ENCODE data around the gene HEXIM1.

HEXIM1 gene

GRCh38 chr17:45103269-45103795 lies 44.9 kb upstream of the HEXIM1 start:
- DNase-seq (ENCODE audit: low read depth), result no peak
- no peak overlapping the region for H3K4me3 ChIP-seq (ENCODE audit: low read depth, low read length)
- TF ChIP-seq CTCF (IDR thresholded peaks at IDR 0.05; ENCODE audit: insufficient read depth, low read depth, low read length, missing control alignments), result no peak

- H3K4me3 ChIP-seq (ENCODE audit: low read depth, low read length), result no peak overlapping the region
- no peak for TF ChIP-seq CTCF (IDR thresholded peaks at IDR 0.05; ENCODE audit: insufficient read depth, low read depth, low read length, missing control alignments)
- no peak for DNase-seq (ENCODE audit: low read depth)
Observed at GRCh38 chr17:45104029-45104428, 44.2 kb upstream of the HEXIM1 start.

GRCh38 chr17:45104497-45104896 lies 43.8 kb upstream of the HEXIM1 start:
- no peak for DNase-seq (ENCODE audit: low read depth)
- H3K4me3 ChIP-seq (ENCODE audit: low read depth, low read length), result no peak overlapping the region
- TF ChIP-seq CTCF (IDR thresholded peaks at IDR 0.05; ENCODE audit: insufficient read depth, low read depth, low read length, missing control alignments), result no peak

- H3K4me3 ChIP-seq (ENCODE audit: low read depth, low read length), result no peak overlapping the region
- TF ChIP-seq CTCF (IDR thresholded peaks at IDR 0.05; ENCODE audit: insufficient read depth, low read depth, low read length, missing control alignments), result no peak
- DNase-seq (ENCODE audit: low read depth), result no peak
Observed at GRCh38 chr17:45104907-45105624, 43.2 kb upstream of the HEXIM1 start.

- no peak for TF ChIP-seq CTCF (IDR thresholded peaks at IDR 0.05; ENCODE audit: insufficient read depth, low read depth, low read length, missing control alignments)
- no peak overlapping the region for H3K4me3 ChIP-seq (ENCODE audit: low read depth, low read length)
- no peak for DNase-seq (ENCODE audit: low read depth)
Observed at GRCh38 chr17:45106096-45106495, 42.2 kb upstream of the HEXIM1 start.

GRCh38 chr17:45106582-45106981 lies 41.7 kb upstream of the HEXIM1 start:
- no peak for TF ChIP-seq CTCF (IDR thresholded peaks at IDR 0.05; ENCODE audit: insufficient read depth, low read depth, low read length, missing control alignments)
- DNase-seq (ENCODE audit: low read depth), result no peak
- H3K4me3 ChIP-seq (ENCODE audit: low read depth, low read length), result no peak overlapping the region

Measured in GM12865 (cell line).